ENCODE results near the gene OXNAD1. TPM values are rescaled to one million over a fixed set of nuclear protein-coding genes. Genes with fewer than 3 reads are reported as not detected.

The OXNAD1 gene
- total and polyA plus RNA-seq, 4 donors, result 9.3 to 23.9 (median 13.1) TPM

- 94% methylated on average over 6 of the region's 6 CpGs for WGBS (ENCODE audit: insufficient coverage)
- Histone ChIP-seq H3K27me3 (ENCODE audit: control insufficient read depth, insufficient read depth, low read length) (no peaks in the 10 kb centered on the region), H3K4me3 (ENCODE audit: low read depth, low read length) (no peak overlapping the region), H3K4me1 (ENCODE audit: control insufficient read depth, insufficient read depth, low read length) (no peaks in the 10 kb centered on the region), H3K9me3 (ENCODE audit: control insufficient read depth, insufficient read depth, low read length) (no peaks in the 10 kb centered on the region), H3K27ac (ENCODE audit: low read depth, low read length) (no peak overlapping the region), H3K36me3 (ENCODE audit: control insufficient read depth, insufficient read depth, low read length) (peaks cover 26% of the 10 kb centered on the region)
- DNase-seq (ENCODE audit: low read depth in 4 of 6, low spot score in 6 of 6), result no peak
Observed at GRCh38 chr3:16317561-16317945, 52.5 kb downstream of the OXNAD1 start.

- Histone ChIP-seq H3K4me1 (ENCODE audit: control insufficient read depth, insufficient read depth, low read length) (no peaks in the 10 kb centered on the region), H3K27ac (ENCODE audit: low read depth, low read length) (no peak overlapping the region), H3K4me3 (ENCODE audit: low read depth, low read length) (no peak overlapping the region), H3K27me3 (ENCODE audit: control insufficient read depth, insufficient read depth, low read length) (no peaks in the 10 kb centered on the region), H3K36me3 (ENCODE audit: control insufficient read depth, insufficient read depth, low read length) (peaks cover 32% of the 10 kb centered on the region), H3K9me3 (ENCODE audit: control insufficient read depth, insufficient read depth, low read length) (no peaks in the 10 kb centered on the region)
- whole genome bisulfite sequencing (ENCODE audit: insufficient coverage), result 100% methylated on average over 2 of the region's 7 CpGs
- DNase-seq (ENCODE audit: low read depth in 4 of 6, low spot score in 6 of 6), result no peak
Observed at GRCh38 chr3:16318176-16318575, 53.2 kb downstream of the OXNAD1 start.

GRCh38 chr3:16319307-16319706 is 54.3 kb downstream of the OXNAD1 start:
- H3K4me3 ChIP-seq (ENCODE audit: low read depth, low read length), result no peak overlapping the region
- H3K9me3 ChIP-seq (ENCODE audit: control insufficient read depth, insufficient read depth, low read length), result no peaks in the 10 kb centered on the region
- 50% methylated on average over 4 of the region's 4 CpGs for WGBS (ENCODE audit: insufficient coverage)
- DNase-seq (ENCODE audit: low read depth in 4 of 6, low spot score in 6 of 6), result no peak
- H3K4me1 ChIP-seq (ENCODE audit: control insufficient read depth, insufficient read depth, low read length), result no peaks in the 10 kb centered on the region
- H3K27me3 ChIP-seq (ENCODE audit: control insufficient read depth, insufficient read depth, low read length), result no peaks in the 10 kb centered on the region
- H3K27ac ChIP-seq (ENCODE audit: low read depth, low read length), result no peak overlapping the region
- H3K36me3 ChIP-seq (ENCODE audit: control insufficient read depth, insufficient read depth, low read length), result peaks cover 32% of the 10 kb centered on the region

- H3K36me3 ChIP-seq (ENCODE audit: control insufficient read depth, insufficient read depth, low read length), result peaks cover 32% of the 10 kb centered on the region
- H3K4me1 ChIP-seq (ENCODE audit: control insufficient read depth, insufficient read depth, low read length), result no peaks in the 10 kb centered on the region
- no peak overlapping the region for H3K4me3 ChIP-seq (ENCODE audit: low read depth, low read length)
- no peak overlapping the region for H3K27ac ChIP-seq (ENCODE audit: low read depth, low read length)
- H3K9me3 ChIP-seq (ENCODE audit: control insufficient read depth, insufficient read depth, low read length), result no peaks in the 10 kb centered on the region
- 93% methylated on average over 2 of the region's 4 CpGs for WGBS (ENCODE audit: insufficient coverage)
- DNase-seq (ENCODE audit: low read depth in 4 of 6, low spot score in 6 of 6), result no peak
- H3K27me3 ChIP-seq (ENCODE audit: control insufficient read depth, insufficient read depth, low read length), result no peaks in the 10 kb centered on the region
Observed at GRCh38 chr3:16319723-16320122, 54.7 kb downstream of the OXNAD1 start.

- DNase-seq (ENCODE audit: low read depth in 4 of 6, low spot score in 6 of 6), result no peak
- H3K9me3 ChIP-seq (ENCODE audit: control insufficient read depth, insufficient read depth, low read length), result no peaks in the 10 kb centered on the region
- H3K4me3 ChIP-seq (ENCODE audit: low read depth, low read length), result no peak overlapping the region
- no peaks in the 10 kb centered on the region for H3K4me1 ChIP-seq (ENCODE audit: control insufficient read depth, insufficient read depth, low read length)
- no peaks in the 10 kb centered on the region for H3K27me3 ChIP-seq (ENCODE audit: control insufficient read depth, insufficient read depth, low read length)
- H3K27ac ChIP-seq (ENCODE audit: low read depth, low read length), result no peak overlapping the region
- H3K36me3 ChIP-seq (ENCODE audit: control insufficient read depth, insufficient read depth, low read length), result peaks cover 32% of the 10 kb centered on the region
- WGBS (ENCODE audit: insufficient coverage), result 89% methylated on average over 3 of the region's 3 CpGs
Observed at GRCh38 chr3:16320711-16321110, 55.7 kb downstream of the OXNAD1 start.

GRCh38 chr3:16322189-16322588 is 57.2 kb downstream of the OXNAD1 start:
- DNase-seq (ENCODE audit: low read depth in 4 of 6, low spot score in 6 of 6), result peak in 1 of 6 donors; percentile 45
- peaks cover 25% of the 10 kb centered on the region for H3K36me3 ChIP-seq (ENCODE audit: control insufficient read depth, insufficient read depth, low read length)
- H3K4me3 ChIP-seq (ENCODE audit: low read depth, low read length), result no peak overlapping the region
- no peaks in the 10 kb centered on the region for H3K9me3 ChIP-seq (ENCODE audit: control insufficient read depth, insufficient read depth, low read length)
- H3K4me1 ChIP-seq (ENCODE audit: control insufficient read depth, insufficient read depth, low read length), result peaks cover 7% of the 10 kb centered on the region
- no peaks in the 10 kb centered on the region for H3K27me3 ChIP-seq (ENCODE audit: control insufficient read depth, insufficient read depth, low read length)
- no peak overlapping the region for H3K27ac ChIP-seq (ENCODE audit: low read depth, low read length)
- WGBS (ENCODE audit: insufficient coverage), result 84% methylated on average over 5 of the region's 5 CpGs

- Histone ChIP-seq H3K27ac (ENCODE audit: low read depth, low read length) (no peak overlapping the region), H3K36me3 (ENCODE audit: control insufficient read depth, insufficient read depth, low read length) (peaks cover 19% of the 10 kb centered on the region), H3K4me3 (ENCODE audit: low read depth, low read length) (no peak overlapping the region), H3K9me3 (ENCODE audit: control insufficient read depth, insufficient read depth, low read length) (no peaks in the 10 kb centered on the region), H3K4me1 (ENCODE audit: control insufficient read depth, insufficient read depth, low read length) (peaks cover 7% of the 10 kb centered on the region), H3K27me3 (ENCODE audit: control insufficient read depth, insufficient read depth, low read length) (no peaks in the 10 kb centered on the region)
- WGBS (ENCODE audit: insufficient coverage), result no CpG with 5 or more reads among the region's 4 CpGs
- no peak for DNase-seq (ENCODE audit: low read depth in 4 of 6, low spot score in 6 of 6)
Observed at GRCh38 chr3:16323737-16324136, 58.7 kb downstream of the OXNAD1 start.

- H3K27me3 ChIP-seq (ENCODE audit: control insufficient read depth, insufficient read depth, low read length), result no peaks in the 10 kb centered on the region
- no peaks in the 10 kb centered on the region for H3K9me3 ChIP-seq (ENCODE audit: control insufficient read depth, insufficient read depth, low read length)
- H3K36me3 ChIP-seq (ENCODE audit: control insufficient read depth, insufficient read depth, low read length), result peaks cover 19% of the 10 kb centered on the region
- no peak overlapping the region for H3K4me3 ChIP-seq (ENCODE audit: low read depth, low read length)
- DNase-seq (ENCODE audit: low read depth in 4 of 6, low spot score in 6 of 6), result no peak
- 97% methylated on average over 4 of the region's 4 CpGs for WGBS (ENCODE audit: insufficient coverage)
- H3K4me1 ChIP-seq (ENCODE audit: control insufficient read depth, insufficient read depth, low read length), result peaks cover 17% of the 10 kb centered on the region
- H3K27ac ChIP-seq (ENCODE audit: low read depth, low read length), result no peak overlapping the region
Observed at GRCh38 chr3:16325850-16326249, 60.8 kb downstream of the OXNAD1 start.

GRCh38 chr3:16326724-16327349 is 61.8 kb downstream of the OXNAD1 start:
- Histone ChIP-seq H3K9me3 (ENCODE audit: control insufficient read depth, insufficient read depth, low read length) (peaks cover 5% of the 10 kb centered on the region), H3K4me3 (ENCODE audit: low read depth, low read length) (no peak overlapping the region), H3K27ac (ENCODE audit: low read depth, low read length) (no peak overlapping the region), H3K27me3 (ENCODE audit: control insufficient read depth, insufficient read depth, low read length) (no peaks in the 10 kb centered on the region), H3K4me1 (ENCODE audit: control insufficient read depth, insufficient read depth, low read length) (peaks cover 17% of the 10 kb centered on the region), H3K36me3 (ENCODE audit: control insufficient read depth, insufficient read depth, low read length) (peaks cover 14% of the 10 kb centered on the region)
- 57% methylated on average over 11 of the region's 15 CpGs for WGBS (ENCODE audit: insufficient coverage)
- no peak for DNase-seq (ENCODE audit: low read depth in 4 of 6, low spot score in 6 of 6)

GRCh38 chr3:16328124-16328523 is 63.1 kb downstream of the OXNAD1 start:
- H3K4me3 ChIP-seq (ENCODE audit: low read depth, low read length), result no peak overlapping the region
- 100% methylated on average over 5 of the region's 6 CpGs for WGBS (ENCODE audit: insufficient coverage)

More at GRCh38 chr3:16328124-16328523, 63.1 kb downstream of the OXNAD1 start:
- Histone ChIP-seq H3K9me3 (ENCODE audit: control insufficient read depth, insufficient read depth, low read length) (peaks cover 5% of the 10 kb centered on the region), H3K27me3 (ENCODE audit: control insufficient read depth, insufficient read depth, low read length) (no peaks in the 10 kb centered on the region), H3K36me3 (ENCODE audit: control insufficient read depth, insufficient read depth, low read length) (peaks cover under 1% of the 10 kb centered on the region), H3K27ac (ENCODE audit: low read depth, low read length) (no peak overlapping the region), H3K4me1 (ENCODE audit: control insufficient read depth, insufficient read depth, low read length) (peaks cover 17% of the 10 kb centered on the region)
- no peak for DNase-seq (ENCODE audit: low read depth in 4 of 6, low spot score in 6 of 6)
